MG63 (cell line): ENCODE data around the gene NEUROD2. TPM values are rescaled to one million over a fixed set of nuclear protein-coding genes. Genes with fewer than 3 reads are reported as not detected.
"Not testable (repeated sequence)": the region's sequence is repeated elsewhere in the genome, so short reads cannot be mapped to it uniquely, and the experiment has no call there.

ENCODE experiments used
- DNase-seq: peaks from one replicate; pipeline ENCODE4 v3.0.0-alpha.2; 2020
- H3K27me3 ChIP-seq: fragments of 250-450 bp; sonication (Bioruptor Pico); 2 replicates; pipeline ENCODE4 v1.5.1; 2020; ENCODE audit warnings: mild to moderate bottlenecking, moderate library complexity
- H3K36me3 ChIP-seq: fragments of 250-450 bp; sonication (Bioruptor Pico); 2 replicates; pipeline ENCODE4 v1.5.1; 2020; ENCODE audit warnings: mild to moderate bottlenecking, moderate library complexity
- H3K4me3 ChIP-seq: fragments of 250-450 bp; sonication (Bioruptor Pico); 2 replicates; pipeline ENCODE4 v1.5.1; 2020; ENCODE audit warnings: mild to moderate bottlenecking, moderate library complexity
- H3K9me3 ChIP-seq: fragments of 250-450 bp; sonication (Bioruptor Pico); 2 replicates; pipeline ENCODE4 v1.5.1; 2020; ENCODE audit warnings: mild to moderate bottlenecking, moderate library complexity
- total RNA-seq: library from RNA; depleted of rRNA; stranded (reverse); fragments of >200 nt; shearing (Covaris generic); gene quantifications from 2 replicates; pipeline ENCODE4 v1.2.3, GENCODE V29; 2014; ENCODE audit warnings: low replicate concordance

The NEUROD2 gene
- total RNA-seq, 1 experiment from 2014 or later = not detected

GRCh38 chr17:39600997-39601597 lies 6.6 kb downstream of the NEUROD2 start:
- Histone ChIP-seq H3K36me3 (no peaks in the 10 kb centered on the region), H3K9me3 (no peaks in the 10 kb centered on the region), H3K4me3 (no peak overlapping the region), H3K27me3 (peaks cover 97% of the 10 kb centered on the region)
- no peak for DNase-seq

DNA sequence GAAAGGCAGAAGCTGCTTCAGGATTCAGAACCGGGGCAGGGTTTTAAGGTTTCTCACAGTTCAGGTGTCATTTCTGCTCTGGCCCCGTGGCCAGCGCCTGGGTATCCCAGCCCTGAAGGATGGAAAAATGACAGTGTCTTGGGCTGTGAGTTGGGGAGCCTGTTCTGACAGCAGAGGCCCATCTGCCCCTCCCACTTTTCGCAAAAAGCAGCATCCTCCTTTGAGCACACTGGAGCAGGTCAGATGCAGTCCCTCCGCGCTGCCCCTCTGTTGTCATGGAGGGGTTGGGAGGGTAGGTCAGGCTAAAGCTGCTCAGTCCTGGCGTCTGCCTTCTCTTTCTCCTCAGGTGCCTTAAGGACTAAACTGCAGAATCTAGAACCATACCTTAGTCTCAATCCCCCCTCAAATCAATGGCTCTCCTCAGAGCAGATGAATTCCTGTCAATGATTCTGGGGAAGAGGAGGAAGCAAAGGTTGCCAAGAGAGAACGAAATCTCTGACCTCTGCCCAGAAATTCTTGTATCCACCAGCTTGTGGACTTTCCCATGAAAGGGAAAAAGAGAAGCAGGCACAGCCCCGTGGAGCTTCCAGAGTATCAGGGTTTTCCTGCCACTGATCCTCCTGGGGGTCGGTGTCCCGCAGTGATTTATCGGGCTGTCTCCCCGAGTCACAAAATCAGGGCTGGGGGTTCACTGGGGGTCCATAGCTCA lies 7.3 kb downstream of the NEUROD2 start:
- Histone ChIP-seq H3K27me3 (peaks cover 97% of the 10 kb centered on the region), H3K36me3 (no peaks in the 10 kb centered on the region), H3K9me3 (no peaks in the 10 kb centered on the region), H3K4me3 (no peak overlapping the region)
- no peak for DNase-seq

GRCh38 chr17:39599665-39600231 lies 8.0 kb downstream of the NEUROD2 start:
- Histone ChIP-seq H3K9me3 (no peaks in the 10 kb centered on the region), H3K36me3 (no peaks in the 10 kb centered on the region), H3K4me3 (no peak overlapping the region), H3K27me3 (peaks cover 97% of the 10 kb centered on the region)
- no peak for DNase-seq

- no peaks in the 10 kb centered on the region for H3K36me3 ChIP-seq
- peaks cover 96% of the 10 kb centered on the region for H3K27me3 ChIP-seq
- H3K4me3 ChIP-seq = no peak overlapping the region
- H3K9me3 ChIP-seq = no peaks in the 10 kb centered on the region
- DNase-seq = no peak
Measured at GRCh38 chr17:39599004-39599664, 8.6 kb downstream of the NEUROD2 start.

DNA sequence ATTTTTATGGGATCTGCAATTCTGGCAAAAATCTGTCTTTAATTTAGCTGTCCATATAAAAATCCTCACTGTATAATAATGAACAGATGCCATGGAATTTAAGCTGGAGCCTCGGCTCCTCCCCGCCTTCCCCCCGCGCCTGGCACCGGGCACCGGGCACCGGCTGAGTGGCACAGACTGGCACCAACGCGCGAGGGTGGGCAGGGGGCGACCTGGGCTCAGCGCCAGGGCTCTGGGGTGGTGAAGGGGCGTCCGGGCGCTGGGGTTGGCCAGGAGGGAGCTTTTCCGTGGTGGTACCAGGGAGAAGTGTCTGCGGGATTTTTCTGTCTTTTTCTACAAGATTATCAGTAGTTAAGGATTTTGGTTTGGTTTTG lies 9.1 kb downstream of the NEUROD2 start:
- no peak for DNase-seq
- Histone ChIP-seq H3K9me3 (no peaks in the 10 kb centered on the region), H3K27me3 (peaks cover 96% of the 10 kb centered on the region), H3K36me3 (no peaks in the 10 kb centered on the region), H3K4me3 (no peak overlapping the region)

DNA sequence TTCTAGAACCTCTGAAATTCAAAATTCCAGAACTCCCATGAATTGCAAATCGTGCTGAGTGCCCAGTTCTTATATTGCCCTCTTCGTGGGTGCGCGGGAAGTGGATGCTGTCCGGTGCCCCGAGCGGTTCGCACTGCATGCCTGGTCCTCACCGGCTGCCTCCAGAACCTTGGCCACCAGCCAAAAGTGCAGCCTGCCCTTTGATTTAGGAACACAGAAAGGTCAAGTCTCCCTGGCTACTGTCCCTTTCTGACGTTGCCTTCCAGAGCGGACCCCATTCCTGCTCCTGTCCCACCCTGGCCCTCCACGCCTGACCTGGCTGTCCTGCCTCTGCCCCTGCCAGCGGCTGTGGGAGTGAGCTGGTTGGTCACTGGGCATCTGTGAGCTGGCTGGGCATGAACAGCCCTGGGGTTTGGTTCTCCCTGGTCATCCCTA lies 9.7 kb downstream of the NEUROD2 start:
- H3K4me3 ChIP-seq = no peak overlapping the region
- H3K9me3 ChIP-seq = no peaks in the 10 kb centered on the region
- H3K27me3 ChIP-seq = peaks cover 94% of the 10 kb centered on the region
- DNase-seq = no peak
- H3K36me3 ChIP-seq = no peaks in the 10 kb centered on the region

- no peak overlapping the region for H3K4me3 ChIP-seq
- H3K36me3 ChIP-seq = no peaks in the 10 kb centered on the region
- DNase-seq = no peak
- H3K27me3 ChIP-seq = peaks cover 91% of the 10 kb centered on the region
- H3K9me3 ChIP-seq = no peaks in the 10 kb centered on the region
Measured at GRCh38 chr17:39597372-39598046, 10.2 kb downstream of the NEUROD2 start.

DNA sequence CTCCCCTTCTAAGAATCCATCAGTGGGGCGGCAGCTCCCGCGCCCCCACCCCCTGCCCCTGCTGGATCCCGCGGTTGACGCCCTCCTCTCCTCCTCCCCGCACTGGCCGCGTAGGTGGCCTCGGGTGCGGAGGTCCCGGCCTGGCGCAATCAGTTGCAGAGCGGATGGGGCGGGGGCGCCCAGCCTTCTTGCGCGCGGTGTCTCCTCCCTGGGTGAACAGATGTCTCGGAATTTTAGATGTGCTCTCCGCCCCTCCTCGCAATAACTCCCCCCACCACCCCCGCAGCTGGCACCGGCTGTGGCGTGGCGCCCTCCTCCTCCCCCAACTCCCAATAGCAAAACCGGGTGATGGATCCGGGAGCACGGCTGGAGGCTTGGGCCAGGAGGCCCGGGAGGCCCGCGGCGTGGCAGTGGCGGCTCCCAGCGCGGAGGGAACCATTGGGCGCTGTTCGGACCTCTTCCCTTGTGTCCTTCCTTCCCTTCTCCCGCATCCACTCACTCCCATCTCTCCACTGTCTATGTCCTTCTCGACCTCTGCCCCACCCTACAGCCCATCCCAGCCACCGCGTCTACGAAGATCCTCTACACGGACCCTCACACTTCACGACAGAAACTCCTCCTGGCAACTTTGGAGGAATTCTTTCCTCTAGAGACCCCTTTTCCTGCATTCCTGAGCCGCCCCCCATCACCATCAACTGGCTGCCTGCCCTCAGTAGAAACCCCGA lies 11.0 kb downstream of the NEUROD2 start:
- no peak for DNase-seq
- no peaks in the 10 kb centered on the region for H3K36me3 ChIP-seq
- H3K4me3 ChIP-seq = no peak overlapping the region
- peaks cover 90% of the 10 kb centered on the region for H3K27me3 ChIP-seq
- H3K9me3 ChIP-seq = no peaks in the 10 kb centered on the region

GRCh38 chr17:39595928-39596510 lies 11.7 kb downstream of the NEUROD2 start:
- no peak for DNase-seq
- H3K9me3 ChIP-seq = no peaks in the 10 kb centered on the region
- H3K36me3 ChIP-seq = no peaks in the 10 kb centered on the region
- peaks cover 90% of the 10 kb centered on the region for H3K27me3 ChIP-seq
- H3K4me3 ChIP-seq = no peak overlapping the region

GRCh38 chr17:39595294-39595693 lies 12.4 kb downstream of the NEUROD2 start:
- Histone ChIP-seq H3K4me3 (no peak overlapping the region), H3K36me3 (no peaks in the 10 kb centered on the region), H3K9me3 (no peaks in the 10 kb centered on the region), H3K27me3 (peaks cover 87% of the 10 kb centered on the region)
- no peak for DNase-seq

DNA sequence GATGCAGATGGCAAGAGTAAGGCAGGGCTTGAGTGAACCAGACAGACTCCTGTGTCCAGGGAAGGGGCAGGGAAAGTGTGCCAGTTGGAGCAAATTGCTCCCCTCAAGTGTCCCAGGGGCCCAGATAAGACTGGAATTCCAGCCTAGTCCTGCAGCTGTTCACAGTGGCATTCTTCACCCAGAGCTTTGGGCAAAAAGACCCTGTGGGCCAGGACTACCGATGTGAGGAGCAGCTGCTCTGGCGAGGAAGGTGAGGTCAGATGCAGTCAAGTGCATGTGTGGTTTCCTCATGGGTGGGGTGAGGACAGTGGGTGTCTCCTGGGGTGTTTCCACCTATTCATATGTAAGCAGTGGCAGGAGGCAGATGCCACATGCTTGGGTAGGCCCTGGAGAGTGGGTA lies 14.3 kb downstream of the NEUROD2 start:
- Histone ChIP-seq H3K27me3 (peaks cover 73% of the 10 kb centered on the region), H3K36me3 (no peaks in the 10 kb centered on the region), H3K9me3 (no peaks in the 10 kb centered on the region), H3K4me3 (no peak overlapping the region)
- DNase-seq = no peak

- no peak for DNase-seq
- Histone ChIP-seq H3K36me3 (no peaks in the 10 kb centered on the region), H3K4me3 (no peak overlapping the region), H3K27me3 (peaks cover 71% of the 10 kb centered on the region), H3K9me3 (no peaks in the 10 kb centered on the region)
Measured at GRCh38 chr17:39591958-39592954, 15.5 kb downstream of the NEUROD2 start.

DNA sequence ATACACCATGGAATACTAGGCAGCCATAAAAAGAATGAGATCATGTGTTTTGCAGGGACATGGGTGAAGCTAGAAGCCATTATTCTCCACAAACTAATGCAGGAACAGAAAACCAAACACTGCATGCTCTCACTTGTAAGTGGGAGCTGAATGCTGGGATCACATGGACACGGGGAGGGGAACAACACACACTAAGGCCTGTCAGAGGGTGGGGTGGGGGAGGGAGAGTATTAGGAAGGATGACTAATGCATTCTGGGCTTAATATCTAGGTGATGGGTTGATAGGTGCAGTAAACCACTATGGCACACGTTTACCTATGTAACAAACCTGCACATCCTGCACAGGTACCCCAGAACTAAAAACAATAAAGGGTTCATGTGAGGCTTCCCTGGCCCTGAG lies 17.5 kb downstream of the NEUROD2 start:
- not testable (repeated sequence) for DNase-seq, H3K36me3 ChIP-seq, H3K9me3 ChIP-seq, H3K4me3 ChIP-seq
- peaks cover 54% of the 10 kb centered on the region for H3K27me3 ChIP-seq

DNA sequence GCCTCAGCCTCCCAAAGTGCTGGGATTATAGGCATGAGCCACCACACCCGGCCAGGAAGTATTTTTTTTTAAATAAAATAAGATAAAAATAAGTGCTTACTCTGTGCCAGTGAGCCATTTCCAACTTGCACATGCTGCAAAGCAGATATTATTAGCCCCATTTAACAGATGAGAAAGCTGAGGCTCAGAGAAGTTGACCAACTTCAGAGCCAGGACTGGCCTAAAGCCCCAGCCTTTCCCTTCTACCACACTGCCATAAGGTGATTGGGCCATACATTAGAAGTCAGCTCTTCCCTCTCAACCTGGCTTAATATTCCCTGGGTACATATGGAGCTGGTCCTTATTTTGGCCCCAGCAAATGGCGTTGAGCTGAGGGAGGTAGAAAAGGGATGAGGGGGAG lies 25.1 kb downstream of the NEUROD2 start:
- Histone ChIP-seq H3K27me3 (peaks cover 4% of the 10 kb centered on the region; the same call in 1 of the 2 replicates), H3K36me3 (no peaks in the 10 kb centered on the region), H3K4me3 (no peak overlapping the region), H3K9me3 (no peaks in the 10 kb centered on the region)
- no peak for DNase-seq

DNA sequence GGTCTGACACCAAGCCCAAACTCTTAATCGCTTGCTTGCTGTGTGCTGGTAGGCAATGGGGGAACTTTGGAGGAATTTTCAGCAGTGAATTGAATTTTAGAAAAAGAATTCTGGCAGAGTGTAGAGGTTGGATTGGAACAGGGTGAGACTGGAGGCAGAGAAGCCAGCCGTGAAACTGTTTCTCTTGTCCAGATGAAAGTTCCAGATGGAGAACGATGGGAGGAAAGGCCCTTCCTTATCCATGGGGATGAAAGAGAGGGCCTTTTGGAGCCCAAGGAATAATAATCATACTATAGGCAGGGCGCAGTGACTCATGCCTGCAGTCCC lies 26.0 kb downstream of the NEUROD2 start:
- no peaks in the 10 kb centered on the region for H3K36me3 ChIP-seq
- no peaks in the 10 kb centered on the region for H3K9me3 ChIP-seq
- DNase-seq = no peak
- no peaks in the 10 kb centered on the region; the same call in 1 of the 2 replicates for H3K27me3 ChIP-seq
- H3K4me3 ChIP-seq = no peak overlapping the region
